Mammary epithelial cell (primary cell): ENCODE results near the gene AQR.

Experiments used
- EZH2 ChIP-seq: IDR thresholded peaks from 2 replicates; pipeline ENCODE4 v1.6.1; 2012; ENCODE audit warnings: low read length, inconsistent platforms, borderline replicate concordance
- TF ChIP-seq, protein P1 (sequence below), 2 donors: IDR thresholded peaks in 1 of 2; conservative IDR thresholded peaks in 1 of 2; 2 replicates each; pipeline ENCODE4 v1.5.1; 2011 to 2012; ENCODE audit warnings: inconsistent platforms in 2 of 2, low read length in 2 of 2, mild to moderate bottlenecking in 2 of 2, control low read depth in 1 of 2, low read depth in 1 of 2; ENCODE audit not compliant: insufficient read depth in 1 of 2; ENCODE audit errors: extremely low read depth in 1 of 2

DNA sequence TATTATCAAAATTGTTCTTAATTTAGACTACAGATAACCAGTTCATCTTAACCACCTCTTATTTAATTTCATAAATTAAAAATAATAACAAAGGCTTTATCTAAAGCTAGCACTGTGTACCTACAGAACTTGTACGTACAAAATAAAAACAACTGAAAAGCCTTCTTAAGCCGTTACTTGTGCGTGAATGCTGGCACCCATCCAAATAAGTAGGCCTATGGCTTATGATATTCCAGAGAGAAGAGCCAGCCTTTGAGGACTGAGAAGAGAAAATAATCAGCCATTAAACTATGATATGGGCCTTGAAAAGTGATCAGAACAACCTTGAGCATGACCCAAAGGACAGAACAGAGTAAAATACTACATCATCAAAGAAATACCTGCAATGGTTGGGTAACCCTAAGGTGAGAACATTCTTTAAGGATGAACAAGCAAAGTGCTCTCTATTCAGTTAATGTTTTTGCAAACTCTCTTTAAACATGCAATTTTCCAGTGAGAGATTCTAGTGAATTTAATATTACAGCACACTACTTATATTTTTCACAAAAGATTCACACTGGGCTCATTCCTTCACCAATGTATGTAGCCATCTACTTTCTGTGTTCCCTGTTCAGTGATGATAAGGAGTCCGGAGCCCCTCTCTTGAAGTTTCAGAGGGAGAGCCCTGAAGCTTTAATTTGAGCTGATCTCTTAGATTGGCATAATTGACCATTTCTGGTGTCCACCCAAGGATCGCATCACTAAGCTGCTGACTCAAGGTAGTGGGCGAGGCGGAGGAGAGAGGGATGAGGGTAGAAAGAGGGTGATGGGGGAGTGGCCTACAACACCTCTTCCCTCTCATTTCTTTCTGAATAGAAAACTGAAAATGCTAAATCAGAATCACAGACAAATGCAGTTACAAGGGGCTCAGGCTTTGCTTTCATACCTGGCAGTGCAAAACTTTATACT, 166.5 kb downstream of the AQR start:
- TF ChIP-seq, protein P1, sequence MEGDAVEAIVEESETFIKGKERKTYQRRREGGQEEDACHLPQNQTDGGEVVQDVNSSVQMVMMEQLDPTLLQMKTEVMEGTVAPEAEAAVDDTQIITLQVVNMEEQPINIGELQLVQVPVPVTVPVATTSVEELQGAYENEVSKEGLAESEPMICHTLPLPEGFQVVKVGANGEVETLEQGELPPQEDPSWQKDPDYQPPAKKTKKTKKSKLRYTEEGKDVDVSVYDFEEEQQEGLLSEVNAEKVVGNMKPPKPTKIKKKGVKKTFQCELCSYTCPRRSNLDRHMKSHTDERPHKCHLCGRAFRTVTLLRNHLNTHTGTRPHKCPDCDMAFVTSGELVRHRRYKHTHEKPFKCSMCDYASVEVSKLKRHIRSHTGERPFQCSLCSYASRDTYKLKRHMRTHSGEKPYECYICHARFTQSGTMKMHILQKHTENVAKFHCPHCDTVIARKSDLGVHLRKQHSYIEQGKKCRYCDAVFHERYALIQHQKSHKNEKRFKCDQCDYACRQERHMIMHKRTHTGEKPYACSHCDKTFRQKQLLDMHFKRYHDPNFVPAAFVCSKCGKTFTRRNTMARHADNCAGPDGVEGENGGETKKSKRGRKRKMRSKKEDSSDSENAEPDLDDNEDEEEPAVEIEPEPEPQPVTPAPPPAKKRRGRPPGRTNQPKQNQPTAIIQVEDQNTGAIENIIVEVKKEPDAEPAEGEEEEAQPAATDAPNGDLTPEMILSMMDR (conservative IDR thresholded peaks at IDR 0.05 in 1 of 2, IDR thresholded peaks at IDR 0.05 in 1 of 2; ENCODE audit: extremely low read depth in 1 of 2, insufficient read depth in 1 of 2, low read depth in 1 of 2, low read length in 2 of 2): no peak
- no peak for TF ChIP-seq EZH2
